ENCODE measurements around the gene FGF11.

GRCh38 chr17:7398612-7399011, 40.7 kb upstream of the FGF11 start:
- TF ChIP-seq ZNF624 (tag by site-specific recombination; IDR thresholded peaks at IDR 0.05) (no peak), CTCF (tag by site-specific recombination; IDR thresholded peaks at IDR 0.05) (no peak), ZNF274 (IDR thresholded peaks at IDR 0.05; ENCODE audit: low read length) (no peak), ZNF274 (tag by site-specific recombination; IDR thresholded peaks at IDR 0.05; ENCODE audit: borderline replicate concordance) (no peak), ZSCAN4 (tag by site-specific recombination; IDR thresholded peaks at IDR 0.05) (no peak), ZNF292 (tag by site-specific recombination; IDR thresholded peaks at IDR 0.05; ENCODE audit: borderline replicate concordance, low read depth) (no peak)
